ENCODE data around the gene PLCG2. TPM values are rescaled to one million over a fixed set of nuclear protein-coding genes. Genes with fewer than 3 reads are reported as not detected.

The PLCG2 gene
- total RNA-seq, 1 experiment from 2014 or later = 14.4 TPM

- H3K36me3 Mint-ChIP-seq (ENCODE audit: insufficient read depth, unreplicated experiment) = no peaks in the 10 kb centered on the region
- no peaks in the 10 kb centered on the region for H3K9me3 Mint-ChIP-seq (ENCODE audit: unreplicated experiment)
- no peaks in the 10 kb centered on the region for H3K4me1 Mint-ChIP-seq (ENCODE audit: low read depth, unreplicated experiment)
- CTCF ChIA-PET = no interaction called here
- intact Hi-C loops (cut with micrococcal nuclease; ENCODE audit: unreplicated experiment) = no loop called here
- Histone ChIP-seq H3K9me3 (no peaks in the 10 kb centered on the region), H3K36me3 (ENCODE audit: control insufficient read depth, insufficient read depth, low read length) (no peaks in the 10 kb centered on the region), H3K4me3 (ENCODE audit: low read depth, low read length) (no peak overlapping the region), H3K27me3 (replicated peaks; ENCODE audit: control insufficient read depth, insufficient read depth, low read length) (no peaks in the 10 kb centered on the region), H3K4me1 (no peaks in the 10 kb centered on the region)
- H3K27ac Mint-ChIP-seq (ENCODE audit: unreplicated experiment) = no peak overlapping the region
- H3K27me3 Mint-ChIP-seq (ENCODE audit: insufficient read depth, unreplicated experiment) = no peaks in the 10 kb centered on the region
- POLR2A ChIA-PET = no interaction called here
- no peak for DNase-seq
- TF ChIP-seq CTCF (IDR thresholded peaks at IDR 0.05; ENCODE audit: insufficient read depth in 1 of 2, low read depth in 1 of 2, low read length in 1 of 2, severe bottlenecking in 1 of 2, unreplicated experiment in 1 of 2) = no peak
- no peak overlapping the region for H3K4me3 Mint-ChIP-seq (ENCODE audit: unreplicated experiment)
- no TSS peak for BruUV-seq (replicated peaks)
Observed at GRCh38 chr16:81928975-81929374, 149.9 kb downstream of the PLCG2 start.

GRCh38 chr16:81929841-81930240, 150.8 kb downstream of the PLCG2 start:
- intact Hi-C loops (cut with micrococcal nuclease; ENCODE audit: unreplicated experiment) = no loop called here
- no peak for TF ChIP-seq CTCF (IDR thresholded peaks at IDR 0.05; ENCODE audit: insufficient read depth in 1 of 2, low read depth in 1 of 2, low read length in 1 of 2, severe bottlenecking in 1 of 2, unreplicated experiment in 1 of 2)
- ChIA-PET CTCF (no interaction called here), POLR2A (no interaction called here)
- no peak overlapping the region for H3K4me3 ChIP-seq (ENCODE audit: low read depth, low read length)
- Mint-ChIP-seq H3K4me3 (ENCODE audit: unreplicated experiment) (no peak overlapping the region), H3K9me3 (ENCODE audit: unreplicated experiment) (no peaks in the 10 kb centered on the region), H3K27me3 (ENCODE audit: insufficient read depth, unreplicated experiment) (no peaks in the 10 kb centered on the region), H3K36me3 (ENCODE audit: insufficient read depth, unreplicated experiment) (no peaks in the 10 kb centered on the region), H3K27ac (ENCODE audit: unreplicated experiment) (no peak overlapping the region), H3K4me1 (ENCODE audit: low read depth, unreplicated experiment) (no peaks in the 10 kb centered on the region)
- no peak for DNase-seq
- BruUV-seq (replicated peaks) = no TSS peak
- H3K27me3 ChIP-seq (replicated peaks; ENCODE audit: control insufficient read depth, insufficient read depth, low read length) = no peaks in the 10 kb centered on the region
- H3K36me3 ChIP-seq (ENCODE audit: control insufficient read depth, insufficient read depth, low read length) = no peaks in the 10 kb centered on the region
- no peaks in the 10 kb centered on the region for H3K9me3 ChIP-seq
- no peaks in the 10 kb centered on the region for H3K4me1 ChIP-seq

GRCh38 chr16:81931927-81932326, 152.8 kb downstream of the PLCG2 start:
- Mint-ChIP-seq H3K36me3 (ENCODE audit: insufficient read depth, unreplicated experiment) (no peaks in the 10 kb centered on the region), H3K4me1 (ENCODE audit: low read depth, unreplicated experiment) (no peaks in the 10 kb centered on the region), H3K27me3 (ENCODE audit: insufficient read depth, unreplicated experiment) (no peaks in the 10 kb centered on the region), H3K4me3 (ENCODE audit: unreplicated experiment) (no peak overlapping the region), H3K9me3 (ENCODE audit: unreplicated experiment) (no peaks in the 10 kb centered on the region), H3K27ac (ENCODE audit: unreplicated experiment) (no peak overlapping the region)
- no peaks in the 10 kb centered on the region for H3K36me3 ChIP-seq (ENCODE audit: control insufficient read depth, insufficient read depth, low read length)
- TF ChIP-seq CTCF (IDR thresholded peaks at IDR 0.05; ENCODE audit: insufficient read depth in 1 of 2, low read depth in 1 of 2, low read length in 1 of 2, severe bottlenecking in 1 of 2, unreplicated experiment in 1 of 2) = no peak
- intact Hi-C loops (cut with micrococcal nuclease; ENCODE audit: unreplicated experiment) = no loop called here
- no peaks in the 10 kb centered on the region for H3K4me1 ChIP-seq
- H3K27me3 ChIP-seq (replicated peaks; ENCODE audit: control insufficient read depth, insufficient read depth, low read length) = no peaks in the 10 kb centered on the region
- ChIA-PET POLR2A (no interaction called here), CTCF (no interaction called here)
- no peak overlapping the region for H3K4me3 ChIP-seq (ENCODE audit: low read depth, low read length)
- DNase-seq = no peak
- BruUV-seq (replicated peaks) = no TSS peak
- no peaks in the 10 kb centered on the region for H3K9me3 ChIP-seq

Measured in Caco-2 (cell line).